SJCRH30 (cell line): ENCODE data around the gene PLRG1. TPM values are rescaled to one million over a fixed set of nuclear protein-coding genes. Genes with fewer than 3 reads are reported as not detected.

Experiments
- DNase-seq, 2 experiments: peaks; one replicate each; pipeline ENCODE4 v3.0.0-alpha.2; 2015 to 2020
- H3K27ac ChIP-seq: fragments of 250-450 bp; sonication (Bioruptor Pico); 2 replicates; pipeline ENCODE4 v1.5.1; 2020; ENCODE audit warnings: mild to moderate bottlenecking, moderate library complexity
- H3K27me3 ChIP-seq: fragments of 250-450 bp; sonication (Bioruptor Pico); 2 replicates; pipeline ENCODE4 v1.5.1; 2020; ENCODE audit warnings: mild to moderate bottlenecking, moderate library complexity
- H3K36me3 ChIP-seq: fragments of 250-450 bp; sonication (Bioruptor Pico); 2 replicates; pipeline ENCODE4 v1.5.1; 2020; ENCODE audit warnings: mild to moderate bottlenecking, moderate library complexity
- H3K4me1 ChIP-seq: fragments of 250-450 bp; sonication (Bioruptor Pico); 2 replicates; pipeline ENCODE4 v1.5.1; 2020; ENCODE audit warnings: mild to moderate bottlenecking, moderate library complexity
- H3K4me3 ChIP-seq: fragments of 250-450 bp; sonication (Bioruptor Pico); 2 replicates; pipeline ENCODE4 v1.5.1; 2020; ENCODE audit warnings: mild to moderate bottlenecking, moderate library complexity
- H3K9me3 ChIP-seq: fragments of 250-450 bp; sonication (Bioruptor Pico); replicated peaks from 2 replicates; pipeline ENCODE4 v1.5.1; 2020; ENCODE audit warnings: mild to moderate bottlenecking, moderate library complexity
- total RNA-seq: library from RNA; depleted of rRNA; stranded (reverse); fragments of >200 nt; shearing (Covaris generic); gene quantifications from 2 replicates; pipeline ENCODE4 v1.2.3, GENCODE V29; 2014; rRNA removed

Gene PLRG1
- total RNA-seq, 1 experiment from 2014 or later = 38.6 TPM

GRCh38 chr4:154485127-154485773 is 65.0 kb downstream of the PLRG1 start:
- no peaks in the 10 kb centered on the region for H3K27me3 ChIP-seq
- no peak overlapping the region for H3K4me3 ChIP-seq
- DNase-seq = no peak
- no peak overlapping the region for H3K27ac ChIP-seq
- no peaks in the 10 kb centered on the region for H3K9me3 ChIP-seq
- no peaks in the 10 kb centered on the region for H3K4me1 ChIP-seq
- H3K36me3 ChIP-seq = no peaks in the 10 kb centered on the region

Other genes starting within 250 kb of the PLRG1 start
- gene DCHS2, start 58.6 kb downstream of the PLRG1 start, total RNA-seq = 0.30 and 0.45 TPM in 2 replicates
- not detected in 2 replicates for gene FGB, start 12.6 kb upstream of the PLRG1 start, total RNA-seq
- gene FGA, start 40.3 kb upstream of the PLRG1 start, total RNA-seq = not detected in 2 replicates
- not detected in 2 replicates for gene FGG, start 62.3 kb upstream of the PLRG1 start, total RNA-seq
- not detected in 2 replicates for gene LRAT, start 193.6 kb upstream of the PLRG1 start, total RNA-seq
- not detected in 2 replicates for gene RBM46, start 230.9 kb upstream of the PLRG1 start, total RNA-seq